GM23338 (cell line): Measurements from ENCODE around the gene PIF1. TPM values are rescaled to one million over a fixed set of nuclear protein-coding genes. Genes with fewer than 3 reads are reported as not detected.
A peak's percentile ranks its signal among the peaks of the same experiment; 100 is the strongest.

Source experiments
- ATAC-seq: fragments of 200-7000 bp; cut with Tn5 transposase; 3 replicates; pipeline ENCODE4 v1.9.1; 2020
- DNase-seq: peaks from one replicate; pipeline ENCODE4 v3.0.0-alpha.2; 2015; ENCODE audit warnings: low spot score
- H2AFZ ChIP-seq: fragments of 200-600 bp; sonication (generic); 2 replicates; pipeline ENCODE4 v1.8.0; 2016; ENCODE audit warnings: antibody characterized with exemption, mild to moderate bottlenecking, moderate library complexity
- H3F3A ChIP-seq: fragments of 200-600 bp; sonication (generic); replicated peaks from 2 replicates; pipeline ENCODE4 v1.8.0; 2017; ENCODE audit warnings: antibody characterized with exemption, mixed run types, low read depth
- H3K27ac ChIP-seq: fragments of 200-600 bp; sonication (generic); 2 replicates; pipeline ENCODE4 v1.6.1; 2016; ENCODE audit warnings: low read depth
- H3K27me3 ChIP-seq: fragments of 200-600 bp; sonication (generic); 2 replicates; pipeline ENCODE4 v1.8.0; 2016; ENCODE audit warnings: mild to moderate bottlenecking, mixed run types, moderate library complexity; ENCODE audit not compliant: insufficient read depth
- H3K36me3 ChIP-seq: fragments of 200-600 bp; sonication (generic); 2 replicates; pipeline ENCODE4 v1.8.0; 2016; ENCODE audit warnings: mild to moderate bottlenecking; ENCODE audit not compliant: insufficient read depth
- H3K4me1 ChIP-seq: fragments of 200-600 bp; sonication (generic); 2 replicates; pipeline ENCODE4 v1.8.0; 2016; ENCODE audit warnings: mild to moderate bottlenecking, moderate library complexity; ENCODE audit not compliant: insufficient read depth
- H3K4me2 ChIP-seq: fragments of 200-600 bp; sonication (generic); 2 replicates; pipeline ENCODE4 v1.7.1; 2017; ENCODE audit warnings: mixed run types
- H3K4me3 ChIP-seq: fragments of 200-600 bp; sonication (generic); 2 replicates; pipeline ENCODE4 v1.6.1; 2016; ENCODE audit warnings: mixed run types
- H3K79me2 ChIP-seq: fragments of 200-600 bp; sonication (generic); replicated peaks from 2 replicates; pipeline ENCODE4 v1.8.0; 2017; ENCODE audit warnings: mild to moderate bottlenecking; ENCODE audit not compliant: insufficient read depth
- H3K9me2 ChIP-seq: fragments of 200-600 bp; sonication (generic); 2 replicates; pipeline ENCODE4 v1.8.0; 2017; ENCODE audit not compliant: insufficient read depth
- H4K20me1 ChIP-seq: fragments of 200-600 bp; sonication (generic); replicated peaks from 2 replicates; pipeline ENCODE4 v1.8.0; 2017; ENCODE audit warnings: mild to moderate bottlenecking; ENCODE audit not compliant: insufficient read depth
- H3K27ac Mint-ChIP-seq: 2 replicates; pipeline ENCODE4 v1.8.0; 2020; ENCODE audit warnings: inconsistent platforms, mild to moderate bottlenecking, moderate library complexity, mixed read lengths
- H3K27me3 Mint-ChIP-seq: 3 replicates; pipeline ENCODE4 v1.8.0; 2022; ENCODE audit warnings: low read depth, mild to moderate bottlenecking, moderate library complexity, mixed read lengths, inconsistent platforms; ENCODE audit not compliant: insufficient read depth, poor library complexity
- H3K36me3 Mint-ChIP-seq: 3 replicates; pipeline ENCODE4 v1.8.0; 2021; ENCODE audit warnings: low read depth, mild to moderate bottlenecking, inconsistent platforms, moderate library complexity, mixed read lengths
- H3K4me1 Mint-ChIP-seq: 3 replicates; pipeline ENCODE4 v1.8.0; 2020; ENCODE audit warnings: mild to moderate bottlenecking, inconsistent platforms, mixed read lengths
- H3K4me3 Mint-ChIP-seq: 3 replicates; pipeline ENCODE4 v1.8.0; 2021; ENCODE audit warnings: moderate library complexity, mild to moderate bottlenecking, inconsistent platforms, mixed read lengths
- H3K9me3 Mint-ChIP-seq: 3 replicates; pipeline ENCODE4 v1.8.0; 2020; ENCODE audit warnings: moderate library complexity, mild to moderate bottlenecking, inconsistent platforms, mixed read lengths
- CREB1 ChIP-seq: fragments of 250-450 bp; sonication (Bioruptor Pico); IDR thresholded peaks from 2 replicates; pipeline ENCODE4 v1.5.0; 2020; ENCODE audit warnings: low read depth, mild to moderate bottlenecking, moderate library complexity
- EZH2phosphoT487 ChIP-seq: fragments of 200-600 bp; sonication (generic); IDR thresholded peaks from one replicate; pipeline ENCODE4 v1.8.1; 2018; ENCODE audit warnings: antibody characterized with exemption; ENCODE audit not compliant: unreplicated experiment
- JUNB ChIP-seq: IDR thresholded peaks from one replicate; pipeline ENCODE4 v1.6.1; 2016; ENCODE audit warnings: antibody characterized with exemption; ENCODE audit not compliant: unreplicated experiment
- POLR2AphosphoS5 ChIP-seq: IDR thresholded peaks from 2 replicates; pipeline ENCODE4 v1.6.1; 2016; ENCODE audit warnings: antibody characterized with exemption, low read depth
- STAT1 ChIP-seq: IDR thresholded peaks from one replicate; pipeline ENCODE4 v1.6.1; 2016; ENCODE audit warnings: antibody characterized with exemption; ENCODE audit not compliant: unreplicated experiment
- ZNF114 ChIP-seq: fragments of 250-450 bp; sonication (Bioruptor Pico); IDR thresholded peaks from 2 replicates; pipeline ENCODE4 v1.5.0; 2020; ENCODE audit warnings: mild to moderate bottlenecking, moderate library complexity
- ZNF331 ChIP-seq: fragments of 250-450 bp; sonication (Bioruptor Pico); IDR thresholded peaks from 2 replicates; pipeline ENCODE4 v1.5.0; 2020; ENCODE audit warnings: low read depth, mild to moderate bottlenecking, moderate library complexity
- polyA plus RNA-seq: library from polyadenylated mRNA; unstranded; fragments of >200 nt; fragmentation: Nextera tagmentation; extraction: Ambion mirVana; gene quantifications from 2 replicates; pipeline ENCODE4 v1.2.1, GENCODE V29; 2016
- total RNA-seq: library from RNA; depleted of rRNA; stranded (reverse); fragments of >200 nt; shearing (Covaris generic); gene quantifications from 2 replicates; pipeline ENCODE4 v1.2.3, GENCODE V29; 2014
- TF ChIP-seq, protein P1 (sequence below): IDR thresholded peaks from 2 replicates; pipeline ENCODE4 v1.6.1; 2016; ENCODE audit warnings: antibody characterized with exemption
- TF ChIP-seq, protein P2 (sequence below): IDR thresholded peaks from one replicate; pipeline ENCODE4 v1.6.1; 2018; ENCODE audit warnings: antibody characterized with exemption; ENCODE audit not compliant: unreplicated experiment

The PIF1 gene
- total and polyA plus RNA-seq, 2 experiments from 2014 or later = 116 to 200 TPM

DNA sequence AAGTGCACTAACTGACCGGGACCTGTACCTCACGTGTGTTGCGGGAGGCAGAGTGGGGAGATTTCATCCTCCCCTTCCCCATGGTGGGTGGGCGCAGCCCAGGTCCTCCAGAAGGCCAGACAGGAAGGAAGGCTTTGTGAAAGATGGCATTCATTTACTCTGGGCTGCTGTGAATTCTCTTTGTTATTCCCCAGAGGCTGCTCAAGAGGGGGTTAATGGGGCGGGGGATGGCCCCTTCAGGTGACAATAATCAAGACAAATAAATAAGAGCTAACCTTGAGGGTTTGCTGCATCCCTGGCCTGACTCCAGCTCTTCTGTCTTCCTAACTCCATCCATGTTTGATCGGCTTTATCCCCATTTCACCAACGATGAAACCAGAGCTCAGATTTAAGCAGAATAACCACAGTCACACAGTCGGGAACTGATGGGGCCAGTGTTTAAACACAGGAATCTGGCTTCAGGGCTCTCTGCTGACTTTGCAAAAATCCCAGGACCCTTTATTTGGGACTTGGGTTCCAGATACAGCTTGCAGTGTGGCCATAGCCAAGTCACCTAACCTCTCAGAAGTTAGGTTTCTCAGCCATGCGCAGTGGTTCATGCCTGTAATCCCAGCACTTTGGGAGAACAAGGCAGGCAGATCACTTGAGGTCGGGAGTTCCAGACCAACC is 16.5 kb downstream of the PIF1 start (continued):
- TF ChIP-seq, protein P1, sequence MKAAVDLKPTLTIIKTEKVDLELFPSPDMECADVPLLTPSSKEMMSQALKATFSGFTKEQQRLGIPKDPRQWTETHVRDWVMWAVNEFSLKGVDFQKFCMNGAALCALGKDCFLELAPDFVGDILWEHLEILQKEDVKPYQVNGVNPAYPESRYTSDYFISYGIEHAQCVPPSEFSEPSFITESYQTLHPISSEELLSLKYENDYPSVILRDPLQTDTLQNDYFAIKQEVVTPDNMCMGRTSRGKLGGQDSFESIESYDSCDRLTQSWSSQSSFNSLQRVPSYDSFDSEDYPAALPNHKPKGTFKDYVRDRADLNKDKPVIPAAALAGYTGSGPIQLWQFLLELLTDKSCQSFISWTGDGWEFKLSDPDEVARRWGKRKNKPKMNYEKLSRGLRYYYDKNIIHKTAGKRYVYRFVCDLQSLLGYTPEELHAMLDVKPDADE = peak; percentile 79
- TF ChIP-seq CREB1 (CRISPR knock-in tag) (peak; percentile 28; the same call in 1 of the 2 replicates), ZNF331 (no peak), JUNB (no peak), ZNF114 (CRISPR knock-in tag) (no peak)
- TF ChIP-seq, protein P2, sequence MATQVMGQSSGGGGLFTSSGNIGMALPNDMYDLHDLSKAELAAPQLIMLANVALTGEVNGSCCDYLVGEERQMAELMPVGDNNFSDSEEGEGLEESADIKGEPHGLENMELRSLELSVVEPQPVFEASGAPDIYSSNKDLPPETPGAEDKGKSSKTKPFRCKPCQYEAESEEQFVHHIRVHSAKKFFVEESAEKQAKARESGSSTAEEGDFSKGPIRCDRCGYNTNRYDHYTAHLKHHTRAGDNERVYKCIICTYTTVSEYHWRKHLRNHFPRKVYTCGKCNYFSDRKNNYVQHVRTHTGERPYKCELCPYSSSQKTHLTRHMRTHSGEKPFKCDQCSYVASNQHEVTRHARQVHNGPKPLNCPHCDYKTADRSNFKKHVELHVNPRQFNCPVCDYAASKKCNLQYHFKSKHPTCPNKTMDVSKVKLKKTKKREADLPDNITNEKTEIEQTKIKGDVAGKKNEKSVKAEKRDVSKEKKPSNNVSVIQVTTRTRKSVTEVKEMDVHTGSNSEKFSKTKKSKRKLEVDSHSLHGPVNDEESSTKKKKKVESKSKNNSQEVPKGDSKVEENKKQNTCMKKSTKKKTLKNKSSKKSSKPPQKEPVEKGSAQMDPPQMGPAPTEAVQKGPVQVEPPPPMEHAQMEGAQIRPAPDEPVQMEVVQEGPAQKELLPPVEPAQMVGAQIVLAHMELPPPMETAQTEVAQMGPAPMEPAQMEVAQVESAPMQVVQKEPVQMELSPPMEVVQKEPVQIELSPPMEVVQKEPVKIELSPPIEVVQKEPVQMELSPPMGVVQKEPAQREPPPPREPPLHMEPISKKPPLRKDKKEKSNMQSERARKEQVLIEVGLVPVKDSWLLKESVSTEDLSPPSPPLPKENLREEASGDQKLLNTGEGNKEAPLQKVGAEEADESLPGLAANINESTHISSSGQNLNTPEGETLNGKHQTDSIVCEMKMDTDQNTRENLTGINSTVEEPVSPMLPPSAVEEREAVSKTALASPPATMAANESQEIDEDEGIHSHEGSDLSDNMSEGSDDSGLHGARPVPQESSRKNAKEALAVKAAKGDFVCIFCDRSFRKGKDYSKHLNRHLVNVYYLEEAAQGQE = peak; percentile 5

DNA sequence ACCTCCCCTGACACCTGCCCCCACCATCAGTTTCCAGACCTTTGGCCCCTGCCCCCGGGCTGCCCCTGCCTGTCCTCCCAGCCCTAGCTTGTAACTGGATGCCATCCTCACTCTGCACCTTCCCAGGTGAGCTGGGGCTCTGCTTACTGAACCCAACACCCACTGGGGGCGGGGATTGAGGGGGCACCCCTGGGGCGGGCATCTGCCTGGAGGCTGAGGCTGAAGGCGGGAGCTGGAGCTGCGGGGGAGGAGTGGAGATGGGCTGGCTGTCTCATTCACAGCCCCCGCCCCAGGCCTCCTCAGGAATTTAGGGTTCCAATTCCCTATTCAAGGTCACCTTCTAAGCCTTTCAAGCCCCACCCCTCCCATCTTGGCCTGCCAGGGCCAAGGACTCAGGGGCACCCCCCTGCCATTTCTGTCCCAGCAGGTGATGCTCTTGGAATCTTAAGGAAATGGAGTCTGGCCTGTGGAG is 17.7 kb downstream of the PIF1 start:
- peak overlapping the region; percentile 46 for H3K4me3 ChIP-seq
- H3K36me3 ChIP-seq = no peaks in the 10 kb centered on the region
- H3K4me2 ChIP-seq = peak overlapping the region; percentile 71
- H3K79me2 ChIP-seq = no peaks in the 10 kb centered on the region
- TF ChIP-seq, protein P1 = no peak
- TF ChIP-seq JUNB = no peak
- no peak for TF ChIP-seq ZNF331
- no peak for TF ChIP-seq EZH2phosphoT487
- TF ChIP-seq STAT1 = no peak
- TF ChIP-seq POLR2AphosphoS5 = peak; percentile 70
- Mint-ChIP-seq H3K27me3 (peaks cover 35% of the 10 kb centered on the region), H3K27ac (peak overlapping the region; percentile 97), H3K4me3 (peak overlapping the region; percentile 70), H3K4me1 (peaks cover 63% of the 10 kb centered on the region), H3K36me3 (no peaks in the 10 kb centered on the region), H3K9me3 (no peaks in the 10 kb centered on the region)
- H3K27me3 ChIP-seq = no peaks in the 10 kb centered on the region
- H3K4me1 ChIP-seq = peaks cover 41% of the 10 kb centered on the region
- no peaks in the 10 kb centered on the region for H4K20me1 ChIP-seq
- ATAC-seq (peak; percentile 60), DNase-seq (peak; percentile 100)
- H3F3A ChIP-seq = peaks cover 20% of the 10 kb centered on the region
- H3K27ac ChIP-seq = peak overlapping the region; percentile 100
- H2AFZ ChIP-seq = no peak overlapping the region
- no peaks in the 10 kb centered on the region for H3K9me2 ChIP-seq
